MCF 10A (cell line): Measurements from ENCODE around the gene CACNG5. TPM values are rescaled to one million over a fixed set of nuclear protein-coding genes. Genes with fewer than 3 reads are reported as not detected.

Experiments used
- BruUV-seq: library from RNA; stranded (reverse); fragments of 400-500 nt; replicated peaks from 2 replicates; lab custom pipeline; 2021; lab: Mats Ljungman, UMichigan
- CTCF ChIA-PET: fragments of 300-600 bp; sonication (Branson Sonifier 250); formaldehyde crosslinking; extraction: SDS; loops from one replicate; lab custom pipeline; 2021; ENCODE audit warnings: antibody characterized with exemption, inconsistent platforms; lab: Yijun Ruan, JAX
- POLR2A ChIA-PET: fragments of 300-600, 350-650 bp; sonication (Branson Sonifier 250); formaldehyde crosslinking; extraction: SDS; loops from one replicate; lab custom pipeline; 2020; ENCODE audit warnings: antibody characterized with exemption, inconsistent platforms; lab: Yijun Ruan, JAX
- DNase-seq: peaks from one replicate; pipeline ENCODE4 v3.0.0-alpha.2; 2018; ENCODE audit not compliant: unreplicated experiment
- H3K27ac Mint-ChIP-seq: one replicate; pipeline ENCODE4 v1.8.0; 2022; ENCODE audit warnings: mild to moderate bottlenecking, low read depth, mixed read lengths; ENCODE audit not compliant: unreplicated experiment
- H3K27me3 Mint-ChIP-seq: one replicate; pipeline ENCODE4 v1.8.0; 2022; ENCODE audit warnings: mixed read lengths; ENCODE audit not compliant: insufficient read depth, unreplicated experiment
- H3K36me3 Mint-ChIP-seq: one replicate; pipeline ENCODE4 v1.8.0; 2022; ENCODE audit warnings: mild to moderate bottlenecking, moderate library complexity, mixed read lengths; ENCODE audit not compliant: insufficient read depth, unreplicated experiment
- H3K4me1 Mint-ChIP-seq: one replicate; pipeline ENCODE4 v1.8.0; 2022; ENCODE audit warnings: mixed read lengths; ENCODE audit not compliant: insufficient read depth, unreplicated experiment
- H3K4me3 Mint-ChIP-seq: one replicate; pipeline ENCODE4 v1.8.0; 2022; ENCODE audit warnings: mild to moderate bottlenecking, moderate library complexity, mixed read lengths; ENCODE audit not compliant: unreplicated experiment
- H3K9me3 Mint-ChIP-seq: one replicate; pipeline ENCODE4 v1.8.0; 2022; ENCODE audit warnings: mixed read lengths; ENCODE audit not compliant: unreplicated experiment
- intact Hi-C: fragments of 100-400 bp; cut with micrococcal nuclease; formaldehyde crosslinking; loops from 2 replicates; pipeline ENCODE4 v1.14.1; 2022
- total RNA-seq: library from RNA; stranded (reverse); gene quantifications from 2 replicates; pipeline ENCODE4 v1.2.3, GENCODE V29; 2022
- TF ChIP-seq, protein P1 (sequence below): fragments of 200-600 bp; IDR thresholded peaks from one replicate; pipeline ENCODE4 v1.8.0; 2022; ENCODE audit warnings: antibody characterized with exemption, mild to moderate bottlenecking; ENCODE audit not compliant: unreplicated experiment

CACNG5 gene
- total RNA-seq, 1 experiment from 2014 or later: not detected

DNA sequence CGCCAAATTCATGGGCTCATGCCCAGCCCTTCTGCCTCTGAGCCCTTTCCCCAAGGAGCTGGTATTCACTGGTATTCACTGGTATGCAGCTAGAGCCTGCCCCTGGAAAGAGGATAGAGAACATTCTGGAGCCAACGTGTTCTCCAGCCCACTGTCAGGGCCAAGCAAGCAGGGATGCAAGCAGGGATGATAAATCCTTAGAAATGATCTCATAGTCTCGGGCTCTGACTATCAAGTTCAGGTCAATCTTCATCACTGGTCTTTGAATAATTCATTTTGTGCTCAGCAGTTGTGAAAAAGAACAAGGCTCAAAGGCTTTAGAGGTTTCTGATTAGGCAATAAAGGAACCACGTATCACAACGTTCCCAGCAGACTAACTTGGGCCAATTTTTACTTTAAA is 57.3 kb downstream of the CACNG5 start:
- Mint-ChIP-seq H3K27ac (no peak overlapping the region), H3K4me1 (no peaks in the 10 kb centered on the region), H3K9me3 (no peaks in the 10 kb centered on the region), H3K27me3 (peaks cover 20% of the 10 kb centered on the region), H3K36me3 (no peaks in the 10 kb centered on the region), H3K4me3 (no peak overlapping the region)
- no TSS peak for BruUV-seq
- intact Hi-C loops: no loop called here
- ChIA-PET POLR2A (no interaction called here), CTCF (interaction anchor here (0.5 to 1.4 kb wide), 5 partner anchors 8 to 167 kb away, joined by 3 to 6 read pairs (median 3); no protein-coding TSS in a partner anchor)
- TF ChIP-seq, protein P1, sequence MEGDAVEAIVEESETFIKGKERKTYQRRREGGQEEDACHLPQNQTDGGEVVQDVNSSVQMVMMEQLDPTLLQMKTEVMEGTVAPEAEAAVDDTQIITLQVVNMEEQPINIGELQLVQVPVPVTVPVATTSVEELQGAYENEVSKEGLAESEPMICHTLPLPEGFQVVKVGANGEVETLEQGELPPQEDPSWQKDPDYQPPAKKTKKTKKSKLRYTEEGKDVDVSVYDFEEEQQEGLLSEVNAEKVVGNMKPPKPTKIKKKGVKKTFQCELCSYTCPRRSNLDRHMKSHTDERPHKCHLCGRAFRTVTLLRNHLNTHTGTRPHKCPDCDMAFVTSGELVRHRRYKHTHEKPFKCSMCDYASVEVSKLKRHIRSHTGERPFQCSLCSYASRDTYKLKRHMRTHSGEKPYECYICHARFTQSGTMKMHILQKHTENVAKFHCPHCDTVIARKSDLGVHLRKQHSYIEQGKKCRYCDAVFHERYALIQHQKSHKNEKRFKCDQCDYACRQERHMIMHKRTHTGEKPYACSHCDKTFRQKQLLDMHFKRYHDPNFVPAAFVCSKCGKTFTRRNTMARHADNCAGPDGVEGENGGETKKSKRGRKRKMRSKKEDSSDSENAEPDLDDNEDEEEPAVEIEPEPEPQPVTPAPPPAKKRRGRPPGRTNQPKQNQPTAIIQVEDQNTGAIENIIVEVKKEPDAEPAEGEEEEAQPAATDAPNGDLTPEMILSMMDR: no peak
- no peak for DNase-seq

DNA sequence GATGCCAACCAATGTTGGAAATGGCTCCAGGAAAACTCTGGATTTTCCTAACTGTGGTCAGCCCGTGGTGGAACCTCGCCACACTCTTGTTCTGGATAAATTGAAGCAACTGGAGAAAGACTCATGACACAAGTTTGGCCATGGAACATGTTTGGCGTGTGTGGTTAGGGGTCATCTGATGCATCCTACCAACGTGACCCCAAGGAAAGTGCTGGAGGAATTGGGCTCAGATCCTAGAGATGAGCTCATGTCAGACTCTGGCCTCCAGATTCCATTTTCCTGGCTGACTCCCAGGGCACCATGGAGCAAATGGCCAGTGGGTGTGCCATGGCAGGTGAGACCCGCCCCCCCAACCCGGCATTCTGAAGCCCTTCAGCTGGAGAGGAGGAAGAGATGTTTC is 58.5 kb downstream of the CACNG5 start:
- DNase-seq: no peak
- intact Hi-C loops: no loop called here
- Mint-ChIP-seq H3K4me3 (no peak overlapping the region), H3K36me3 (no peaks in the 10 kb centered on the region), H3K4me1 (no peaks in the 10 kb centered on the region), H3K9me3 (no peaks in the 10 kb centered on the region), H3K27me3 (peaks cover 20% of the 10 kb centered on the region), H3K27ac (no peak overlapping the region)
- TF ChIP-seq, protein P1: no peak
- CTCF ChIA-PET: no interaction called here
- no TSS peak for BruUV-seq
- POLR2A ChIA-PET: no interaction called here

GRCh38 chr17:66893863-66894262 is 58.9 kb downstream of the CACNG5 start:
- BruUV-seq: no TSS peak
- no peak for DNase-seq
- TF ChIP-seq, protein P1: no peak
- intact Hi-C loops: no loop called here
- Mint-ChIP-seq H3K27me3 (peaks cover 20% of the 10 kb centered on the region), H3K27ac (no peak overlapping the region), H3K4me3 (no peak overlapping the region), H3K9me3 (no peaks in the 10 kb centered on the region), H3K36me3 (no peaks in the 10 kb centered on the region), H3K4me1 (no peaks in the 10 kb centered on the region)
- CTCF ChIA-PET: no interaction called here
- POLR2A ChIA-PET: interaction anchor here (0.6 kb wide), 1 partner anchor 92 kb away, joined by 3 read pairs; no protein-coding TSS in a partner anchor

DNA sequence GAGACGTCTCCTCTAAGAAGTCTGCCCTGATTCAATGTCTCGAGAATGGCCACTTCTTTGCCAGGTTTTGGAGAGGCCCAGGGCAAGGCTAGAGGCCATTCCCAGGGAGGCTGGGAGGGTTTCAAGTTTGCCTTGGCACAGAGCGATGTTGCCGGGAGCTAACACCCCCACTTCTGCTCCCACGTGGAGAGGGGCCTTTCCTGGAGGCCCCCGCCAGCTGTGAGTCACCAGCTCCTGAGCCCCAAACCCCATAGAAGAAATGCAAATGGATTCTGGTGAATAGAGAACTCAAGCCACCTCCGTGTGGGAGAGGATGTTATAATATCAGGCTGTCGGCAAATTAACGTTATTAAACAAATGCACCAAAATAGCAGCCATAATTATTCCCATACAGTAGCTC is 62.2 kb downstream of the CACNG5 start:
- H3K27me3 Mint-ChIP-seq: peaks cover 30% of the 10 kb centered on the region
- H3K9me3 Mint-ChIP-seq: no peaks in the 10 kb centered on the region
- no peaks in the 10 kb centered on the region for H3K36me3 Mint-ChIP-seq

More for the DNA sequence above, 62.2 kb downstream of the CACNG5 start:
- ChIA-PET POLR2A (no interaction called here), CTCF (interaction anchor here (0.5 to 4.2 kb wide), 4 partner anchors 11 to 1341 kb away, joined by 3 to 32 read pairs (median 3); no protein-coding TSS in a partner anchor)
- no TSS peak for BruUV-seq
- no peaks in the 10 kb centered on the region for H3K4me1 Mint-ChIP-seq
- H3K4me3 Mint-ChIP-seq: no peak overlapping the region
- no peak for DNase-seq
- intact Hi-C loops: no loop called here
- H3K27ac Mint-ChIP-seq: no peak overlapping the region
- TF ChIP-seq, protein P1: no peak
